RKO (cell line): Measurements from ENCODE around the gene TCF7.

Source experiments
- DNase-seq: peaks from one replicate; pipeline ENCODE4 v3.0.0-alpha.2; 2016; ENCODE audit warnings: low spot score

Gene TCF7

DNA sequence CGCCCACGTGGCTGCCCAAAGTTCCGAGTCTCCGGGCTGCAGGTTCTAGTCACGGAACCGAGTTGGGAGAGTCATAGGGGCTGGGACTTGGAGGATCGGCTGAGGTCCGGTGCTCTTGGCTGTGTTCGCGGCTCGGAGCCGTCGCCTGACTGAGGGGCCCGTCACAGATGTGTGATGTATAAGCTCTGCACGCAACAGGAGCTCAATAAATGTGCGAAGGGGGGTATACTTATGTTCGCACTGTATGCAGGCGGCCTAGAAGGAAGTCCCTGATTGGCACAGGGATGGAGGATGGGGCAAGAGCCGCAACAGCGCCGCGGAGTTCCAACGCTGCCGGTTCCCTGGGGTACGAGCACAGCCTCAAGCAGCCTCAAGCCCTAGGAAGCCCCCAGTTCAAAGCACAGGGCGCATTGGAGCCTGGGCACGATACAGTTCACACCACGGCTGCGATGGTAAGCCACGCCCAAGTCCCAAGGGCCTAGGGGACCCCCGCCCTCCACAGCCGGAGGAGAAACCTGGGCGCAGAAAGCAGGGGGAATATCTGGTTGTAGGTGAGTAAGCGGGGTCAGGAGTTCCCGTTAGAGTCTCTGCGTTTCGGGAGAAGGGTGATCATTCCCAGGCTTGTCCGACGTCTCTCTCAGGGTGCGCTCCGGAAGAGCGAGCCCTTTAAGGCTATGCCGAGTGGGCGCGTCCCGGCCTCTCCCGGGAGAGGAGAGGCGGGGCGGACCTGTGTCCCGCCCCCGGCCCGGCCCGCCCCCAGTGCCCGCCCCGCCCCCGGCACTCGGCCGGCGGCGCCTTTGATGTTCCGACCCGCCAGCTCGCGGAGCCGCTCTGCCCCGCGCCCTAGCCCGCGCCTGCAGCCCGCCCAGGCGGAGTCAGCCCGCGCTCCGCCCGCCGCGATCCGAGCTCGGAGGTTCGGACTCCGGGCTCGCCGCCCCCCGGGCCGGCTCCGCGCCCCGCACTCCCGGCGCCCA is at the start of gene TCF7:
TCF7 (plus strand) TSS at position 780 of the 974 bp plus-strand sequence. CDS start 226 bp downstream, outside the sequence.
- DNase-seq, result peak; percentile 86

GRCh38 chr5:134069553-134069952 is 44.9 kb upstream of the TCF7 start:
- no peak for DNase-seq

DNA sequence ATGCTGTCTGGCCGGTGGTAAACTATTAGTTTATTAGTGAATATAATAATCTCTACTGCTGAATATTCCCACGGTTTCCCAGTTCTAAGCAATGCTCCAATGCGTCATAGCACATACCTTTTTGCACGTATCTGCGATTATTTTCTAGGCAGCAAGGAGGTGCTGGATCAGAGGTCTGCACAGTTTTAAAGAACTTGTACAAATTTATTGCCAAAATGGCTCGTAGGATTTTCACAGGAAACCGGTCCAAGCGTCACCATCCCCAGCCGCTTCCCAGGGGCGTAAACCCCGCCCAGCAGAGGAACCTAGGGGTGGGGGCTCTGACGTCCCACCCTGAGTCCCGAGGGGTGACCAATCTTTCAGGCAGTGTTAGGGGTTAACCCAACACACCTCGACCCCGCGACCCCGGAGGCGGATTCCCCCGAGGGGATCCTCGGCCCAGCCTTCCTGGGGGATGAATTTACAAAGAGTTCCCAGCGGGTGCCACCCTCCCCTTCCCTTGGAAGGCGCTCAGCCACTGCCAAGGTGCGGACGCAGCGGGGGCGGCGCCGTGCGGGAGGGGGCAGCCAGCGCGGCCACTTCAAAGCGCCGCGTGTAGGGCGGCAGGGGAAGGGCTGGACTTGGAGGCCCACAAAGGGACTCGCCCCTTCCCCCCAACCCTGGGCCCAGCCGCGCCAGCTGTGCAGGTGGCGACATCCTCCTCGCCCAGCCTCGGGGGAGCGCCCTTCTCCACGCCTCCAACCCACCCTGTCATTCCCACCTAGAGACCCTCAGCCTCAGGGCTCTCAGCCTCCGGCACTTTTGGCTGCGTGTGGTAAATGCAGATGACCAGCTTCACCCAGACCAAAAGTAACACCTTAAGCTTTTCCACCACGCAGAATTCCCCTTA is 43.5 kb upstream of the TCF7 start:
- no peak for DNase-seq

DNA sequence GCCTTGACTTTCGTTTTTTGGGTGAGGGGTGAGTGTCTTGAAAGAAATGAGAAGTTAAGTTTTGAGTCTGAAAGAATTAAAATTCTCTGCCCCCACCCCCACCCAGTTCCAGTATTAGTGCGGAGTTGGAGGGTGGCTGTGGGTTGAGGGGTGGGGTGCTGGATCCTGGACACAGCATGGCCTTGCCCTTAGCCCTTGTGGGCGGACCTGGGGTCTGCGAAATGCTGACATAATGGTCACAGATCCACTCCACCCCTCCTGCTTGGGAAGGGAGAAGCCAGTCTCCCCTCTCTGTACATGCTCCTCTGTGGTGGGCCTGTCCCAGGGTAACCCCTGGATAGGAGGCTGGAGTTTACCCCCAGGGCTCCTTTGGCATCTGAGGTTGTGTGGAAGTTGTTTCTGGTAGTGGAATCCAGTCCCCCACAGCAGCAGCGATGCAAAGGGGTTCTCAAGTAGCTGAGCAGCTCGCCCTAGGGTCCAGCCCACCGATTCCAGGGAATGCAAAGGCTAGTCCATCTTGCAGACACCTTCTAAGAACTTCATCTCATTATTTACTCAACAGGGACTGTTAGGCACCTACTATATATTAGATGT is 42.8 kb upstream of the TCF7 start:
- no peak for DNase-seq

GRCh38 chr5:134072471-134073210 is 41.8 kb upstream of the TCF7 start:
- DNase-seq, result no peak

GRCh38 chr5:134073404-134073803 is 41.1 kb upstream of the TCF7 start:
- DNase-seq, result no peak

DNA sequence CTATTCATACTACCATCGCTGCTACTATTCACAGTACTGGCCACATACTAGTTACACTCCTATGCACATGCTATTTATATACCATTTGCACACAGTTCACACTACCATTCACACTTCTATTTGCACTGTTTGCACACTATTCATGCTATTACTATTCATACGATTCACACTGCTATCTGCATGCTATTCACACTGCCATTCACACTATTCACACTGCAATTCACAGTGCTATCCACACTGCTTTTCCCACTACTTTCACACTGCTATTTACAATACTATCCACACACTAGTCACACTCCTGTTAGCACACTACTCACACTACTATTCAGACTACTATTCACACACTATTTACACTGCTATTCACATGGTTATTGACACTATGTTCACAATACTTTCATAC is 39.4 kb upstream of the TCF7 start:
- DNase-seq, result no peak

DNA sequence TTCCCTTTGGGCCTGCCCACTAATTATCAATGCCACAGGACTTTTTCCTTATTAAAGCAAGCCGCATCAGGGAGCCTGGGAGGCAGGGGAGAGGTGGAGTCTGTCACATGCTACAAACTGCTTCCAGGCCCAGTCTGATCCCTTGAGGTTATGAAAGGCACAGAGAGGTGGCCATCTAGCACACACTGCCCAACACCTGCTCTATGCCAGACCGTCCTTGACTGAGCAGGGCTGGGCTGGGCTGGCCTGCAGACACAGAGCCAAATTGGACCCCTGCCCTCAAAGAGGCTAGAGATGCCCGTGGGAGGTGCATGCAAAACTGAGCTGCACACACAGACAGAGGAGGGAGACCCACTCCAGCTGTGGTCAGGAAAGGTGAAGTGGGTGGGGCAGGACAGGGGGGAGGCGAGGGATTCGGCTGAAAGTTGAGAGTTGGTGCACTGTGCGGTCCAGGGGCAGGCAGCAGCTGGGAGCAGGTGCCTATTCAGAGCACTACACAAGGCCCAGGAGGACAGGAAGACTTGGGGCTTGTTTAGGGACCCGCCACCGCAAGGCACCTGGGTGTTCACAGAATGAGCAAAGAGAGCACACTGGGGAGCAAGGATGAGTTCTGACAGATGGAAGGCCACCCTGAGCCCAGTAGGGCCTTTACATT is 36.4 kb upstream of the TCF7 start:
- no peak for DNase-seq

GRCh38 chr5:134079748-134080581 is 34.5 kb upstream of the TCF7 start:
- DNase-seq, result no peak

DNA sequence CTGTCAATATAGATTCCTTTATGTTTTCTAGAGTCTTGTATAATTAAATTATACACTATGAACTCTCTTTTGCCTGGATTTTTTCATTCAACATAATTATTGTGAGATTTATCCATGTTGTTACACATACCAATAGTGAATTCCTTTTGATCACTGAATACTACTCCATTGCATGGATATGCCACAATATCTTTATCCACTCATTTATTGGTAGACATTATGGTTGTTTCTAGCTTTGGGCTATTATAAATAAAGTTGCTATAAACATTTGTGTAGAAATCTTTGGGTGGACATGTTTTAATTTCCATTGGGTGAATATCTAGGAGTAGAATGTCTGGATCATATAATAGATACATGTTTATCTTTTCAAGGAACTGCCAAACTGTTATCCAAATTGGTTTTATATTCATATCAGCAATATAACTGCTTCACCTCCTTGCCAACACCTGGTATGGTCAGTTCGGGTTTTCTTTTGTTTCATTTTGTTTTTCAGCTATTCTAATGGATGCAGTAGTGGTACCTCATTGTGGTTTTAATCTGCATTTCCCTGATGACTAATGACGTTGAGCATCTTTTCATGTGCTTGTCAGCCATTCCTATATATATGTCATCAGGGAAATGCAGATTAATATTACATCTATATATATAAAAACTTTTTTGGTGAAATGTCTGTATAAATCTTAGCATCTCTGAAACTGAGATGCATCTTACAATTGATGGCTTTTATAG is 32.1 kb upstream of the TCF7 start:
- peak; percentile 19 for DNase-seq

DNA sequence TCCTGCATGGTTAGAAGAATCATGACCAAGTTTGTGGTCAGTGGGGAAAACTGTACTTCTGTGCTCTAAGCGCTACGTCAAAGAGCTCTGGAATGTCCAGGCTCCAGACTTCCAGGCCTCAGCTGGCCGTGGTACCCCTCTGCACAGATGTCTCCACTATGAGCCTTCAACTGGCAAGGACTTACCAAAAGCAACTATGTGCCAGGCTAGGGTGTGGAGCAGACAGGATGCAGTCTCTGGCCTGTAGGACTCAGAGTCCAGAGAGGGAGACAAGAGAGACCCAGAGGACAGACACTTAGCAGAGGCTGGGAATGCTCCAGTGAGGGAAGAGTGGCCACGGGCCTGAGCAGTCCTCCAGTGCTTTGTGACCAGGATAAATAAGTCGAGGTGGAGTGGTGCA is 31.0 kb upstream of the TCF7 start:
- DNase-seq, result no peak

- DNase-seq, result no peak
Observed at GRCh38 chr5:134084022-134084565, 30.4 kb upstream of the TCF7 start.

- no peak for DNase-seq
Observed at GRCh38 chr5:134084570-134084969, 29.9 kb upstream of the TCF7 start.

- no peak for DNase-seq
Observed at GRCh38 chr5:134085411-134085810, 29.1 kb upstream of the TCF7 start.

DNA sequence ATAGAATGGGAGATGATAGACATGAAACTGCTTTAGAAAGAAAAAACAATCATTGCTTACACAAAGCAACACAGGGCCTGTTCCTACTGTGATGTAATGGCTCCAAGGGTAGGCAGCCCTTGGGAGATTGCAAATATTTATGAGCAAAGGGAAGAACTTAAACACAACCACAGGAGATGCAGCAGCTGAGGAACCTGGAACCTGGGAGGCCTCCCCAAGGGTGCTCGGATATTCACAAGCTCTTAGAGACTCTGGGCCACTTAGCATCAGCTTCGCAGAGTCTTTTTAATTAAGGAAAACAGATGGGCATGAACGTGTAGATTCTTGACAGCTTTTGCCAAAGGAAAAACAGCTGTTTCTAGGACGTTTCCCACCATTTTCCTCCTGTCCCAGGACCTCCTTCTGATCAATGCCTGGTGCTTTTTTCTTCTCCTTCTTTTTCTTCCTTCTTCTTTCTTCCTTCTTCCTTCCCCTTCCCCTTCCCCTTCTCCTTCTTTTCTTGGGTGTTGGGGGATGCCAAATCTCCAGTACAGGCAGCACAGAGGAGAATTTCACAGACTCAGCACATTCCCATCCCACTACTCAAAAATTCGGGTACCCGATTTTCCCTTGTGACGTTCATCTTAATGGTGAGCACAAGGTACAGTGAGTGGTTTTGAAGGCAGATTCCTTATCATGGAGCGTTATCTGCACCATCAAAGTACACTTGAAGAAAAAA is 28.1 kb upstream of the TCF7 start:
- DNase-seq, result no peak

GRCh38 chr5:134086943-134087305 is 27.6 kb upstream of the TCF7 start:
- no peak for DNase-seq

DNA sequence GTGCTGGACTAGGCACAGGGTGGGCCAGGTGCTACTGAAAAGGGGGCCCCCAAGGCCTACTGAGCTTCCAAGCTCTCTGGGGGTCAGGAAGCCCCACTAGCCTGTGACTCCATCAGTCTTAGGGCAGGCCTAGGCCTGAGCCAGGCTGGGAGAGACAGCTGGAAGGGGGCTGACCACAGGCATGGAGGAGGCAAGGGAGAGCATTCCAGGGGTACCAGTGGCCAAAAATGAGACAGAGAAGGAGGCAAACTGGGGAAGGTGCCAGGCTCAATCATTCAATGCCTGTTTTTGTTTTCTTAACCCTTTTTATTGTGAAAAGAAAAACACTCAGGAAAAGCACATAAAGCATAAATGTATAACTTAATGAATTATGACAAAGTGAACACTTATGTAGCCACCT is 26.2 kb upstream of the TCF7 start:
- DNase-seq, result no peak

DNA sequence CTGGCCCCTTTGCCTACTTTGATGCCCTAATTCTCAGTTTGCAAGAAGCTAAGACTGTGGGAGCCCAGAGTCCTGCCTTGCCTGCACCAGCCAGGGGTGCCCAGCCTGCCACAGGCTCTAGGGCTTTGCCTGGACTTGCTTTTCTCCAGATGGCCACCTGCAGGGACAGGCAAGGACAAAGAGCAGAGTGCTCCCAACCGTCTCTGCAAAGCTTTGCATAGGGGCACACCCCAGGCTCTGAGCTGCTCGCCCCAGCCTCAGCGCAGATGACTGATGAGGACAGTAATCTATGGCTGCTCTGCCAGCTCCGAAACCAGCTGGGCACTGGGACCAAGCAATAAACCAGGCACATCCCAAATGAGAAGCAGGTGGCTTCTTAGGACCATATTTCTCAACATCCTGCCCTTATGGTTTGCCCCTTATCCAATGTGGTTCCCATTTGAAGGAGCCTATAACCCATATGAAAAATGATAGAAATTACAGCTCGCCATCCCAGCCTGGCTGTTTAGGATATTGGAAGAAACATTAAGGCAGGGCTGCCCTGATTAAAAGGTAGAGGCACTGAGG is 25.4 kb upstream of the TCF7 start:
- DNase-seq, result no peak
